Fibroblast of skin of left quadriceps (primary cell): ENCODE measurements around the gene GJE1.

ENCODE experiments used
- DNase-seq, 2 experiments: peaks; one replicate each; pipeline ENCODE4 v3.0.0-alpha.2; 2013; ENCODE audit warnings: low read depth in 2 of 2

GJE1 gene

DNA sequence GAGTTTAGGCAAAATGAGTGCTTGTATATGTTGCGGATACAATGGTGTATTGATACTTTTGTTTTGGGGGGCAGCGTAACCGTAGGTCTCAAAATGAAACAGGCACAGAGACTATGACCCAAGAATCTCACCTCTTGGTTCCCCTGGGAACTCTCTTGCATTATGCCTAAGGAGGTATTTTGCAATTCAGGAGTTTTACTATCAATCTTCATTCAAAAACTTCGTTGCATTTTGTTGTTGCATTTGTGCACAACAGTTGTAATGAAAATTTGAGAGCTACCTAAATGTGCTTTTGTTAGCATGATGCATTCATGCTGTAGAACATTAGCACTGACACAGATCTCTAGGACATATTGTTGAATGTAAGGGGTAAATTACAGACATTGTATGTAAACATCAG lies 32.5 kb downstream of the GJE1 start:
- no peak for DNase-seq

DNA sequence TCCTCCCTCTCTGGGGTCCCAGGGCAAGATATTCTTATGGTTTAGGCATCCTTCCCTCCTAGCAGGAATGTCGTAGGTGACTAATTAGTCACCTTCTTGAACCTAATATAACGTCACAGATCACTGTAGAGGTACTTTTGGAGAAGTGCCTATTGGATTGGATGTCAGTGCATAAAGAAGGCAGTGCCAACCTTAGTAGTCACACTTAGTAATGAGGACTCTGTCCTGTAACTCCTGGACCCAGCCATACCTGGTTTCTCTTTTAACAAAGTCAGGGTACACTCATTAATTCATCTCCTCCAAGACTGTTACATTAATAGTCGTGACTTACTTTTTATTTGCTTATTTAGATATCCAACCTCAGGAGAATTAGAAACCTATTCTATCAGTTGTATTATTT lies 34.3 kb downstream of the GJE1 start:
- no peak for DNase-seq

DNA sequence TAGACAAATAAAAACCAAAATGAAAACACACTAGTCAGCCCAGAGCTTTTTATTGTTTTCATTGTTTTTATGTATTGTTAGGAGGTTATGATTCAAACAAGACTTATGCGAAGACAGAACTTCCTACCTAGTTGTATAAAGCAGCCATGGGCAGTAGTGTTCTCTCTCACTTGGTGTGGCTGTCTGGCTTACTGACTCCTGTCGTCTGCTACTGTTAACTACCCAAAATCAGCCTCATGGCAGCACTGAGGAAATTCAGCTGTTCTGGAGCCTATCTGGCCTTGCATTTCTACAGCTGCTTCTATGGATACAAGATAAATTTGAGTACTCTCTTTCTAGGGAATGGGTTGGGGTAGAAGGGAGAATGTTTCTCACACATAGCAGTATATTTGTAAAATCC lies 34.8 kb downstream of the GJE1 start:
- no peak for DNase-seq

DNA sequence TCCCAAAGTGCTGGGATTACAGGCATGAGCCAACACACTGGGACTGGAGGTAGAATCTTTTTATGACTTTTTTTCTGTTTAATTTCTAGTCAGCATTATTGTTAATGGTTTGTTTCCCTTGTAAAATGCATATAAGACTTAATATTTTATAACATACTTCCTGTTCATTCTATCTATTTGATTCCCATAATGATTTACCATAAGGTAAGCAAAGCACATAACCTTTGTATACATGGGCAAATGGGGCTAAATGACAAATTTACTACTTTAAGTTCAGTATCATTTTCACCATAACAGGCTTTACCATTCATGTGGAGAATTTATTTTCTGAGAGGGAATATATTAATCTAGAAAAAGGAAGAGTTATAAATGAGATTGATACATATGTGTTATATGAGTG lies 38.6 kb downstream of the GJE1 start:
- DNase-seq: no peak

DNA sequence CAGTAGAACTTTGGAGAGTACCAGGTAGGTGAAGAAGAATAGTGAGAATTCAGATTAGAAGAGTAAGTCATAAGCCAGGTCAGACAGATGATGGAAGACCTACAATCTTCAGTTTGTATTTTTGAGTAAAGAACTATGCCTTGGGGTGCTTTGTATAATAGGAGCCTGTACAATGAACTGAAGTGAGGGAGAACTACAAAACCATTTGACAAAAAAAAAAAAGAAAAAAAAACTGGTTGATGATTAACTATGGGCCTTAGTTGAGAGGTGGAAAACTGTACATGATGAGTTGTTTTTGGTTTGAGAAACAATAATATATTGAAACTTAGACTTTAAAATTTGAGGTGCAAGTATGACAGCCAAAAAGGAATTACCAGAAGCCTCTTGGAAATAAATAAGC lies 40.0 kb downstream of the GJE1 start:
- no peak for DNase-seq

DNA sequence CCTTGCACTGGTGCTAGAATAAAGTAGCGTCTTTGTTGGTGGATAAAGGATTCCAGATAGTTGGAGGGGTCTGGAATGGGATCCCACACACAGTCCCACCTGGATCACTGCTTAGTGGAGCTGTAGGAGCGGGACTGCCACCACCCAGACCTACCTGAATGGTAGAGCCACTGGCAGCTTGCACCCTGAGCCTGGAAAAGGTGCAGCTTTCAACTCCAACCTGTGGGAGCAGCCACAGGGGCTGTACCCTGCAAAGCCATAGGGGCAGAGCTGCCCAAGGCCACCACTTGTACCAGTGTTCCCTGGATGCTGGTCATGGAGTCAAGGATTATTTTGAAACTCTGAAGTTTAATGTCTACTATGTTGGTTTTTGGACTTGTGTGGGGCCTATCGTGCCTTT lies 41.3 kb downstream of the GJE1 start:
- no peak for DNase-seq

DNA sequence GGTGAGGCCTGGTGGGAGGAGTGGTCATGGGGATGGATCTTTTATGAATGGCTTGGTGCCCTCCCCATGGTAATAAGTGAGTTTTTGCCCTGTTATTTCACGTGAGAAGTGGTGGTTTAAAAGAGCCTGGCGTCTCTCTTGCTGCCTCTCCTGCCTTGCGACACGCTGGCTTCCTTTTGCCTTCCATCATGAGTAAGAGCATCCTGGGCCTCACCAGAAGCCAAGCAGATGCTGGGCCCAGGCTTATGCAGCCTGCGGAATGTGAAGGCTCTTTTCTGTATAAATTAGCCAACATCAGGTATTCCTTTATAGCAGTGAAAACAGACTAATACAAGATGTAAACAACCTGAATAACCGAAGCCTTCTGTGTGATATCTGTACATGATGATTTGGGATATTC lies 42.0 kb downstream of the GJE1 start:
- DNase-seq: no peak

DNA sequence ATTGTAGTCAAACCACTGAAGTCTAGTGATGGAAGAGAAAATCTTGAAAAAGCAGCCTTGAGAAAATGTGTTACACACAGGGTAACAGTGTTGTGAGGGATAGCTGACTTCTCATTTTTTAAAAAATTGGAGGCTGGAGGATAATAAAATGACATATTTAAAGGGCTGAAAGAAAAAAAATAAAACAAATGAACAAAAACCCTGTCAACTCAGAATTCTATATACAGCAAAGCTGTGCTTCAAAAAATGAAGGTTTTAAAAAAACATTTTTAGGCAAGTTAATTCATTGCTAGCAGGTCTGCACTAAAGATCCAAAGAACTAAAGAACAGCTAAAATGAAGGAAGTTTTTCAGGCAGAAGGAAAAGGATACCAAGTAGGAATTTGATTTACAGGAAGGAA lies 45.4 kb downstream of the GJE1 start:
- DNase-seq: no peak

DNA sequence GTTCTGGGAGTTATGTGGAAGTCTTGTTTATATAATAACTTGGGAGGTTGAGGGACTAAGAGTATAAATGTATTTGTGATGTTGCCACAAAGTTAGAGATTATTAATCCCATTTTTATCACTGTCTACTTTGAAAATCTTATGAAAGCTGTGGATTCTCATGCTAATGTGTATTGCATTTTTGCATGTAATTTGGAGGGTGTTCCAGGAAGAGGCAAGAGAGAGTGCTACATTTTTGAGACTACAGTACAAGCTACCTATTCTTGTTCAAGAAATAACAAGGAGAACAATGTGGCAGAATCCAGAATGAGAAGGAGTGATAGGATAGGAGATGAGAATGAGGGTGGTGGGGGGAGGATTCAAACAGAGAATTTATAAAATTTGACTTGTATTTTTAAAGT lies 49.3 kb downstream of the GJE1 start:
- DNase-seq: no peak

DNA sequence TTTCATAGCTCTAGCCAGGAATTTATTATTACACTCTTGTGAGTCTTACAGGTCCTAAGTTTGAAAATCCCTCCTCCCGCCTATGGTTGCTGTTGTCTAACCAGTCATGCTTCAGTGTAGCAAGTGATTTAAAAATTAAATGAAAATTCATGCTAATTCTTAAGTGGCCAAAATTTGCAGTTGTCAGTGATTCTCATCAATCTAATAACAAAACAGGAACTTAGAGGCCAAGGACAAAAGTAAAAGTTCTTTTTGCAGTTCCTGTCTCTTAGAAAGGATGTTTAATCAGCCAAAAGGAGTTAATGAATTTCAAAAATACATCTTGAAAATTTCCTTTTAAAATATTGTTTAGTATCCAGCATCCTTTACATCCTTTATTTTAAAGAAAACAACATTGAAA lies 50.6 kb downstream of the GJE1 start:
- DNase-seq: no peak

DNA sequence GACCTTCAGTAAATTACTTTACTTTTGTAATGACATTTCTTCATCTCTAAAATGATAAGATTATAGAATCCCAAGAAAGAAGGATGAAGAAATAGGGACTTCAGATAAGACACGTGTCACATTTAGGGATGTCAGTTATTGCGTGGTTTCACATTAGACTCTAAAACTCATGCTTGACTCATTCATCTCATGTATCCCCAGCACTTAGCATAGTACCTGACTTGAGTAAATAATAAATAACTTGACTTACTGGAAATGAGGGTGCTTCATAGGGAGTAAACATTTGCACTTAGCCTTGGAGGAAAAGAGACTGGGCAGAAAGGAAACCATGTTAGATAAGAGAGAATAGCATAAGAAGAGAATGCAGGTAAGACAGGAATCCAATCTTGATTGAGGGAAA lies 51.6 kb downstream of the GJE1 start:
- DNase-seq: no peak
